CD4-positive, alpha-beta T cell (primary cell): ENCODE data around the gene RCL1. TPM values are rescaled to one million over a fixed set of nuclear protein-coding genes. Genes with fewer than 3 reads are reported as not detected.

Experiments used
- ATAC-seq: fragments of 200-7000 bp; cut with Tn5 transposase; one replicate; pipeline ENCODE4 v1.10.0; 2022; ENCODE audit warnings: mild to moderate bottlenecking; ENCODE audit not compliant: poor library complexity
- CTCF ChIA-PET: fragments of 350-600 bp; sonication (Branson Sonifier 250); formaldehyde crosslinking; loops from one replicate; lab custom pipeline; 2021; ENCODE audit warnings: antibody characterized with exemption, inconsistent platforms; lab: Charles Lee
- POLR2A ChIA-PET: fragments of 350-600 bp; sonication (Branson Sonifier 250); formaldehyde crosslinking; loops from one replicate; lab custom pipeline; 2021; ENCODE audit warnings: antibody characterized with exemption, inconsistent platforms; lab: Charles Lee
- DNase-seq, 14 experiments: peaks; one replicate each; pipeline ENCODE4 v3.0.0-alpha.2; 2013 to 2020; ENCODE audit warnings: mixed read lengths in 2 of 14
- H3K27ac ChIP-seq, 2 donors: one replicate each; pipeline versions ENCODE4 v1.5.1 to v1.7.0; 2013; ENCODE audit warnings: low read length in 2 of 2, low read depth in 1 of 2, mild to moderate bottlenecking in 1 of 2
- H3K27me3 ChIP-seq, 2 experiments: 1 replicate in 1 of 2; 2 replicates in 1 of 2; pipeline versions ENCODE4 v1.6.1 to v1.7.0; 2013; ENCODE audit warnings: low read length in 2 of 2, control low read depth in 1 of 2, mild to moderate bottlenecking in 1 of 2, moderate library complexity in 1 of 2; ENCODE audit not compliant: insufficient read depth in 2 of 2, control insufficient read depth in 1 of 2
- H3K36me3 ChIP-seq: one replicate; pipeline ENCODE4 v1.6.1; 2013; ENCODE audit warnings: low read length, control low read depth; ENCODE audit not compliant: insufficient read depth
- H3K4me1 ChIP-seq: one replicate; pipeline ENCODE4 v1.6.1; 2013; ENCODE audit warnings: low read length, control low read depth; ENCODE audit not compliant: insufficient read depth
- H3K4me3 ChIP-seq: one replicate; pipeline ENCODE4 v1.5.1; 2013; ENCODE audit warnings: mild to moderate bottlenecking, low read length, moderate library complexity
- H3K9me3 ChIP-seq, 2 experiments: 1 replicate in 1 of 2; 2 replicates in 1 of 2; pipeline versions ENCODE4 v1.6.1 to v1.7.0; 2013; ENCODE audit warnings: low read length in 2 of 2, mild to moderate bottlenecking in 2 of 2, control low read depth in 1 of 2, moderate library complexity in 1 of 2; ENCODE audit not compliant: control insufficient read depth in 1 of 2, insufficient read depth in 1 of 2
- H3K27ac Mint-ChIP-seq: one replicate; pipeline ENCODE4 v1.8.0; 2020; ENCODE audit warnings: mixed read lengths
- H3K27me3 Mint-ChIP-seq: one replicate; pipeline ENCODE4 v1.8.0; 2021; ENCODE audit warnings: mixed read lengths
- H3K36me3 Mint-ChIP-seq: one replicate; pipeline ENCODE4 v1.8.0; 2021; ENCODE audit warnings: low read depth, mixed read lengths
- H3K4me1 Mint-ChIP-seq: one replicate; pipeline ENCODE4 v1.8.0; 2021; ENCODE audit warnings: low read depth, mixed read lengths
- H3K4me3 Mint-ChIP-seq: one replicate; pipeline ENCODE4 v1.8.0; 2020; ENCODE audit warnings: mild to moderate bottlenecking, mixed read lengths
- H3K9me3 Mint-ChIP-seq: one replicate; pipeline ENCODE4 v1.8.0; 2020; ENCODE audit warnings: mixed read lengths
- intact Hi-C, 2 experiments: fragments of 100-400 bp; cut with DNase I in 1 of 2; cut with micrococcal nuclease in 1 of 2; formaldehyde crosslinking; loops; one replicate each; pipeline versions ENCODE4 v1.15.1 to v1.9.0; 2023 to 2025; cut with DNase I, micrococcal nuclease
- total RNA-seq, 174 experiments: library from RNA in 2 of 174; stranded (reverse) in 2 of 174; gene quantifications; one replicate each; pipeline ENCODE4 v1.2.3 and lab custom pipeline; 2021 to 2026
- TF ChIP-seq, protein P1 (sequence below): fragments of 200-600 bp; IDR thresholded peaks from one replicate; pipeline ENCODE4 v1.8.0; 2022; ENCODE audit warnings: antibody characterized with exemption, mild to moderate bottlenecking

The RCL1 gene
- total RNA-seq, 2 experiments from 2014 or later: 33.8 to 35.5 TPM

DNA sequence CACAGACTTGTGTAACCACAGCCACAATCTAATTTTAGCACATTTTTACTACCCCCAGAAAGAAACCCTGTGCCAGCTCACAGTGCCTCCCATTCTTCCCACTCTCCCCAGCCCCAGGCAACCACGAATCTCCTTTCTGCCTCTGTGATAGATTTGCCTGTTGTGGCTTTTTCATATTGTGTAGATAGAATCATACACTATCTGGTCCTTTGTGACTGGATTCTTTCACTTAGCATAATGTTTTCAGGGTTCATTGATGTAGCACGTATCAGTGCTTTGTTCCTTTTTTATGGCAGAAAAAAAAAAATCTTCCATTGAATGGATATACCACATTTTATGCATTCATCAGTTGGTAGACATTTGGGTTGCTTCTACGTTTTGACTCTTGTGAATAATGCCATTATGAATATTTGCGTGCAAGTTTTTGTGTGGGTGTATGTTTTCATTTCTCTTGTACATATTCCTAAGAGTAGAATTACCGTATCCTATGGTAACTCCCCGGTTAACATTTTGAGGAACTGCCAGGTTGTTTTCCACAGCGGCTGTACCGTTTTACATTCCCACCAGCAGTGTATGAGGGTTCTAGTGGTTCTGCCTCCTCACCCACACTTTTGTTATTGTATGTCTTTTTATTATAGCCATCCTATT is 64.5 kb downstream of the RCL1 start:
- H3K4me3 ChIP-seq: no peak overlapping the region
- Mint-ChIP-seq H3K27me3 (no peaks in the 10 kb centered on the region), H3K27ac (no peak overlapping the region), H3K4me1 (no peaks in the 10 kb centered on the region), H3K9me3 (no peaks in the 10 kb centered on the region), H3K36me3 (peaks cover 96% of the 10 kb centered on the region), H3K4me3 (no peak overlapping the region)
- DNase-seq (no peak), ATAC-seq (no peak)
- H3K9me3 ChIP-seq: no peaks in the 10 kb centered on the region
- H3K36me3 ChIP-seq: peaks cover 16% of the 10 kb centered on the region
- H3K27me3 ChIP-seq: no peaks in the 10 kb centered on the region
- TF ChIP-seq, protein P1, sequence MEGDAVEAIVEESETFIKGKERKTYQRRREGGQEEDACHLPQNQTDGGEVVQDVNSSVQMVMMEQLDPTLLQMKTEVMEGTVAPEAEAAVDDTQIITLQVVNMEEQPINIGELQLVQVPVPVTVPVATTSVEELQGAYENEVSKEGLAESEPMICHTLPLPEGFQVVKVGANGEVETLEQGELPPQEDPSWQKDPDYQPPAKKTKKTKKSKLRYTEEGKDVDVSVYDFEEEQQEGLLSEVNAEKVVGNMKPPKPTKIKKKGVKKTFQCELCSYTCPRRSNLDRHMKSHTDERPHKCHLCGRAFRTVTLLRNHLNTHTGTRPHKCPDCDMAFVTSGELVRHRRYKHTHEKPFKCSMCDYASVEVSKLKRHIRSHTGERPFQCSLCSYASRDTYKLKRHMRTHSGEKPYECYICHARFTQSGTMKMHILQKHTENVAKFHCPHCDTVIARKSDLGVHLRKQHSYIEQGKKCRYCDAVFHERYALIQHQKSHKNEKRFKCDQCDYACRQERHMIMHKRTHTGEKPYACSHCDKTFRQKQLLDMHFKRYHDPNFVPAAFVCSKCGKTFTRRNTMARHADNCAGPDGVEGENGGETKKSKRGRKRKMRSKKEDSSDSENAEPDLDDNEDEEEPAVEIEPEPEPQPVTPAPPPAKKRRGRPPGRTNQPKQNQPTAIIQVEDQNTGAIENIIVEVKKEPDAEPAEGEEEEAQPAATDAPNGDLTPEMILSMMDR: no peak
- intact Hi-C loops: no loop called here
- no peak overlapping the region for H3K27ac ChIP-seq
- POLR2A ChIA-PET: no interaction called here
- CTCF ChIA-PET: interaction anchor here (0.5 kb wide), 1 partner anchor 12 kb away, joined by 4 read pairs; no protein-coding TSS in a partner anchor
- no peaks in the 10 kb centered on the region for H3K4me1 ChIP-seq

DNA sequence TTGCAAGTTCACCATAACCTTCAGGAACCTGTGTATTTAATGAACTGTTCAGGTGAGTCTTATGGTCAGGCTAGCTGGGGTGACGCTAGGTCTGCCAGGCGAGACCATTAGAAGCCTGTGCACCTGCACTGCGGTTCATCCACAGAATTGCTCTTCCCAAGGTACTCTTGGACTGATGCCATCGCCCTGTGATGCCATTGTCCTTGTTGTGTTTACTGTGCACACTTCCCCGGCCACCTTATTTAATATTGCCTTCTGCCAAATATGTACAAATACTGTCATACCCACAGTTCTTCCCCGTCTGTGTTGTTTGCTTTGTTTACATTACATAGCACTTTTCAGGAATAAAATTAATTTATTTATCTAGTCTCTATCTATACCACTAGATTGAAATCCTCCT is 66.3 kb downstream of the RCL1 start:
- DNase-seq: no peak
- TF ChIP-seq, protein P1: no peak
- H3K9me3 Mint-ChIP-seq: no peaks in the 10 kb centered on the region
- no peak overlapping the region for H3K27ac Mint-ChIP-seq
- POLR2A ChIA-PET: no interaction called here
- CTCF ChIA-PET: interaction anchor here (0.6 kb wide), 1 partner anchor 65 kb away, joined by 3 read pairs; no protein-coding TSS in a partner anchor
- intact Hi-C loops: no loop called here
- no peak overlapping the region for H3K4me3 Mint-ChIP-seq
- no peak overlapping the region for H3K27ac ChIP-seq
- no peaks in the 10 kb centered on the region for H3K4me1 ChIP-seq
- H3K4me1 Mint-ChIP-seq: no peaks in the 10 kb centered on the region
- H3K4me3 ChIP-seq: no peak overlapping the region
- H3K36me3 ChIP-seq: peaks cover 16% of the 10 kb centered on the region
- no peak for ATAC-seq
- H3K36me3 Mint-ChIP-seq: peaks cover 82% of the 10 kb centered on the region
- no peaks in the 10 kb centered on the region for H3K27me3 ChIP-seq
- no peaks in the 10 kb centered on the region for H3K27me3 Mint-ChIP-seq
- no peaks in the 10 kb centered on the region for H3K9me3 ChIP-seq

DNA sequence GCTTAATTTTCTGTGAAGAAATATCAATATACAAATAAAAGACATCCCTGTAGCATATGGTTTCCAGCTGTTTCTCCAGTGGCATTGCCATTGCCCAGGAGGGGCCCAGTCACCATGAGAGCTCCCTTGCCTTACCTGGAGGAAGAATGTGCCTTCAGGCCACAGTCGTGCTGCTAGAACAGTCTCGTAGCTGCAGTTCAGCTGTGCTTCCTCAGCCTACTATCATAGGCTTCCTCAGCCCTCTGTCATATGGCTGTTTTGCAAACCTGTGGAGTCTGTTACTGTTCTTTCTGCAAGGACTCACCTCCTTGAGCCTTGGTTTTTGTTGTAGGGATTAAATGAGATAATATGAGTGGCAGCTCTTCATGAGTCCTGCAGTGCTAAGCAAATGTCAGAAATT is 67.6 kb downstream of the RCL1 start:
- ATAC-seq (no peak), DNase-seq (no peak)
- Mint-ChIP-seq H3K27me3 (no peaks in the 10 kb centered on the region), H3K4me3 (no peak overlapping the region), H3K4me1 (peaks cover under 1% of the 10 kb centered on the region), H3K27ac (no peak overlapping the region), H3K36me3 (peaks cover 80% of the 10 kb centered on the region), H3K9me3 (no peaks in the 10 kb centered on the region)
- Histone ChIP-seq H3K4me3 (no peak overlapping the region), H3K36me3 (peaks cover 16% of the 10 kb centered on the region), H3K27me3 (no peaks in the 10 kb centered on the region), H3K27ac (no peak overlapping the region), H3K4me1 (no peaks in the 10 kb centered on the region), H3K9me3 (no peaks in the 10 kb centered on the region)
- POLR2A ChIA-PET: no interaction called here
- CTCF ChIA-PET: no interaction called here
- TF ChIP-seq, protein P1: no peak
- intact Hi-C loops: no loop called here
